GM10266 (cell line): Measurements from ENCODE around the gene C6orf136.

ENCODE experiments used
- DNase-seq: peaks from one replicate; pipeline ENCODE4 v3.0.0; 2012; ENCODE audit errors: extremely low spot score
- TF ChIP-seq, protein P1 (sequence below): IDR thresholded peaks from 2 replicates; pipeline ENCODE4 v1.5.1; 2012; ENCODE audit warnings: mild to moderate bottlenecking, low read depth; ENCODE audit not compliant: control insufficient read depth, insufficient read depth; ENCODE audit errors: missing control alignments

The C6orf136 gene

DNA sequence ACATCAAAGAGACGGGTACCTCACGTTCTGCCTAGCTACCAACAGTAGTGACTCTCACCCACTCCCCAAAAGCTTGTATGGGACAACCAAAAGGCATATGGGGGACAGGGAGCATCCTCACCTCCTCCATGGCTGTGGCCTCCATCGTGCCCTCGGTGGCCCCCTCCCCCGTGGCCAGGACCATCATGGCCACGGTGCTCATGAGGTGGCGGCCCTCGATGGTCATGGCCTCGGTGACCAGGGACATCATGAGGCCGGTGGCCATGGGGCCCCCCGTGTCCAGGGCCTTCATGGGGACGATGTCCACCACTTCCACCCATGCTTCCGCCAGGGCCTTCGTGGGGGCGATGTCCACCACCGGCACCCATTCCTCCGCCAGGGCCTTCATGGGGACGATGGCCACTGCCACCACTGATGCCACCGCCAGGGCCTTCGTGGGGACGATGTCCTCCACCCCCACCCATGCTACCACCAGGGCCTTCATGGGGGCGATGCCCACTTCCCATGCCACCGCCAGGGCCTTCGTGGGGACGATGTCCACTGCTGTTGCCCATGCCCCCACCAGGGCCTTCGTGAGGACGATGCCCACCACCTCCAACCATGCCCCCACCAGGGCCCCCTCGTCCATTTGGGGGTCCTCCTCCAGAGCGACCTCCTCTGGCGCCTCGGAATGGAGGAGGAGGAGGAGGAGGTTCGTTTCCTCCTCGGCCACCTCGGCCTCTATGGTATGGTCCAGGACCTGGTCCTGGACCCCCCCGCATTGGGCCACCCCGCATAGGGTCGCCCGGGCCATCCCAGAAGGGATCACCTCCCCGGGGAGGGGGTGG is 44.9 kb upstream of the C6orf136 start:
- TF ChIP-seq, protein P1, sequence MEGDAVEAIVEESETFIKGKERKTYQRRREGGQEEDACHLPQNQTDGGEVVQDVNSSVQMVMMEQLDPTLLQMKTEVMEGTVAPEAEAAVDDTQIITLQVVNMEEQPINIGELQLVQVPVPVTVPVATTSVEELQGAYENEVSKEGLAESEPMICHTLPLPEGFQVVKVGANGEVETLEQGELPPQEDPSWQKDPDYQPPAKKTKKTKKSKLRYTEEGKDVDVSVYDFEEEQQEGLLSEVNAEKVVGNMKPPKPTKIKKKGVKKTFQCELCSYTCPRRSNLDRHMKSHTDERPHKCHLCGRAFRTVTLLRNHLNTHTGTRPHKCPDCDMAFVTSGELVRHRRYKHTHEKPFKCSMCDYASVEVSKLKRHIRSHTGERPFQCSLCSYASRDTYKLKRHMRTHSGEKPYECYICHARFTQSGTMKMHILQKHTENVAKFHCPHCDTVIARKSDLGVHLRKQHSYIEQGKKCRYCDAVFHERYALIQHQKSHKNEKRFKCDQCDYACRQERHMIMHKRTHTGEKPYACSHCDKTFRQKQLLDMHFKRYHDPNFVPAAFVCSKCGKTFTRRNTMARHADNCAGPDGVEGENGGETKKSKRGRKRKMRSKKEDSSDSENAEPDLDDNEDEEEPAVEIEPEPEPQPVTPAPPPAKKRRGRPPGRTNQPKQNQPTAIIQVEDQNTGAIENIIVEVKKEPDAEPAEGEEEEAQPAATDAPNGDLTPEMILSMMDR: no peak
- DNase-seq: no peak

DNA sequence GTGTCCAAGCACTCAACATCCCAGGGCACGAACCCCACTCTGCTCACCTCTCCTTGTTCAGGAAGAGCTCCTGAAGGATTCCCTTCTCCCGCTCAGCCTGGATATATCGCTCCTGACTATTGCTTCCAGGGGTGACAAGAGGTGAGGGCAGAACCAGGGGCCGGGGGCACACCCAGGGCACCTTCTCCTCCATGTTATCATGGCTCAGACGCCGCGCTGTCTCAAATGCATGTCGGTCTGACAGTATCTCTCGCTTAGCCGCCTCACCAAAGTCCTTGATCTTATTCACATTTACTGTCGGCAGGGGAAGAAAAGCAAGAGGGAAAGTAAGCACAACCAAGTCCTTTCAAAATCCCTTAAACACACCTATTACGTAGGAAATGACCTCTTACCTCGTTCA is 43.0 kb upstream of the C6orf136 start:
- TF ChIP-seq, protein P1: no peak
- no peak for DNase-seq

DNA sequence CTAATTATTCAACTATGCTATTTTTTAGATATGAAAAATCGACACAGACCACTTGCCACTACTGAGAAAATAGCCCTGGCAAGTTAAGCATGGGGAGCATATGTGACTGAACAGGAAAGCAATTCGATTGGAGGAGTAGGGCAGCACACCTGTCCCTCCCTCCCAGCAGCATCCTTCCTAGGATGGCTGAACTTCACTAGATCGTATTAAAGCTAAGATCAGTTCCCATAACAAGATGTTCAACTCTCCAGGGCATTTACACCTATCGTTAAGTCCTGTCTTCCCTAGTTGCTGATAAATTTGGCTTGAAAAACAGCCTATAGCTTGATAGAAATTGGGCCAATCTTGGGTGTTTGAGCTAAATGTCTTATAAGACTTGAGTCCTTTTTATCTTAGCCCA is 36.9 kb upstream of the C6orf136 start:
- TF ChIP-seq, protein P1: no peak
- DNase-seq: no peak

DNA sequence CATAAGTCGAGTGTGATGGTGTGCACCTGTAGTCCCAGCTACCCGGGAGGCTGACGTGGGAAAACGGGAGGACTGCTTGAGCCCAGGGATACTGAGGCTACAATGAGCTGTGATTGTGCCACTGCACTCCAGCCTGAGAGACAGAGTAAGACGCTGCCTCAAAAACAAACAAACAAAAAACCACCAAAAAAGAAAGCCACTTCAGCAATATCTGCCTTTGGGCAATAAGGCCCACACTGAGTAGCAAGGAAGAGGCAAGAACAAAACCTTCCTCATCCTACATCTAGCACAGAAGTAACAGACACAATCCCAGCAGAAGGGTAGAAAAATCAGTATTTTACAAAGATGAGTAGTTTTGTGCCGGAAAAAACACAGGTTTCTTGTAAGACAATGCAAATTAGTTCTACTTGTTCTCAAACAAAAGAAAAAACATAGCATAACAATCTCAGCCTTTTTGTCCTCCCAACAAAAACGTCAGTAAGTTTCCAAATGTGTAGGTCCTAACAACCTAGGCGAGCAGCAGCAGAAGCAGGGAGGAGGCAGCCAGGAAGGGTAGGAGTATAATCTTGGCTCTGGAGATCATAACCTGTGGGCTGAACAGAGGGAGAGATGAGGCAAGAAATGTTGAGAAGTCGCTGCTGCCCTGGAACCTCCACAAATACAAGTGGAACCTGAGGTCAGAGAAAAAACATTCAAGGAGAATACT is 35.6 kb upstream of the C6orf136 start:
- TF ChIP-seq, protein P1: no peak
- DNase-seq: no peak

DNA sequence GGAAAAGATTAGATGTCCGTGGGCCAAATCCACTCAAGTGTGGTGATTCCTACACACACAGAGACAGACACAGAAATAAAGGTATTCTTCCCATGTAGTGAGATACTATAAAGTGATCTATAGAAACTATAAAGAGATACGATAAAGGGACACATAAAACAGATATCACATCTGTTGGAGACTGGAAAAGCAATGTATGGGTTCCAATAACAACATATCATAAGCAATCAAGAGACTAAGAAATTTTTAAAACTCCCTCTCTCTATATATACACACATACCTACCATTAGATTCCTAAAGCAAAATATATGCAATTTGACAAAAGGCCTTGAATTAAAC is 35.1 kb upstream of the C6orf136 start:
- TF ChIP-seq, protein P1: no peak
- DNase-seq: no peak

DNA sequence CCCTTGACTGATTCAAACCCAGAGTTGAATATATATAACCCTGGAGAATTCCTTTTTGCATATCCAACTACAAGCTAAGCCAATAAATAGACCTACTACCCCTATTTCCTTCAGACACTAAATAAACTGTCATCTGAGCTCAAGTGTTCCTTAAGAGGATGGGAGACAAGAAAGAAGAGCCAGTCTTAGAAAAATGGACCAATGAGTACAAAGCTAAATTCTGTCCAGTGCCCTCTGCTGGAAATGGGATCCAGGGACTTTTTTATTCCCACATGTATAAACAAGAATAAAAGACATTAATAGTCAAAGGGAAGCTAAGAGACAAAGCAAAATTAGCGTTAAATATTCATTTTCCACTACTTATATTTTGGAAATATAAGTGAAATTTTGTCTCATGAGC is 34.7 kb upstream of the C6orf136 start:
- TF ChIP-seq, protein P1: no peak
- DNase-seq: no peak

DNA sequence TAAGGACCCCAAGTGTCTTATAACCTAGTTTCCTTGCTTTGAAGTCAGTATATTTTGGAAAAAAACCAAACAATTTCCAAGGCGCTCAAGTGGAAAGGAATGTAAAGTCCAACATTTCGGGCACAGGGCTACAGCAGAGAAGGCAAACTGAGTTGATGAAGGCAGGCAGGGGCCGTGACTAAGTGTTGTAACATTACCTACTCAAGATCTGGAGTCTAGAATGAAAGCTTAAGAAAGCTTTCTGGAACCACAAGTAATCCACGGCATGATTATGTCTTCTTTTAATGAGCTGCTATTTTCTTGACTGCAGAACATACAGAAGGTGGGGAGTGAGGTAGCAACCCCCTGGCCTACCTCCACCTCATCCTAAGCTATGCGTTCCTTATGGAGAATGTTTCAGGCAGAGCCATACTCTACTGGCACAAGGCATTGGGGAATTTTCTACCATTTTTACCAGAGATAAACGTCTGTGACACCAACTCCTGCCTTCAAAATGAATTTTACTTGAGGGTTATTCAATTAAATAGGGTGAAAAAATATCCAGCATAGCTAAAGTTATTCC is 34.2 kb upstream of the C6orf136 start:
- TF ChIP-seq, protein P1: no peak
- no peak for DNase-seq
